PC-3 (cell line): ENCODE data around the gene TWF2.
A peak's percentile ranks its signal among the peaks of the same experiment; 100 is the strongest.

Experiments
- CTCF ChIP-seq: fragments of 300-600 bp; sonication (generic); conservative IDR thresholded peaks from 2 replicates; pipeline ENCODE4 v1.5.1; 2017; ENCODE audit warnings: antibody characterized with exemption, low read depth, mild to moderate bottlenecking, low read length
- EZH2phosphoT487 ChIP-seq: fragments of 300-600 bp; sonication (generic); IDR thresholded peaks from 2 replicates; pipeline ENCODE4 v1.6.1; 2018; ENCODE audit warnings: mild to moderate bottlenecking, antibody characterized with exemption, low read length, borderline replicate concordance

- TF ChIP-seq CTCF, result peak; percentile 33; the same call in 1 of the 2 replicates
- no peak for TF ChIP-seq EZH2phosphoT487
Measured at GRCh38 chr3:52232279-52233107, 6.5 kb downstream of the TWF2 start.
